ENCODE data around the gene TSPAN12.

TSPAN12 gene

DNA sequence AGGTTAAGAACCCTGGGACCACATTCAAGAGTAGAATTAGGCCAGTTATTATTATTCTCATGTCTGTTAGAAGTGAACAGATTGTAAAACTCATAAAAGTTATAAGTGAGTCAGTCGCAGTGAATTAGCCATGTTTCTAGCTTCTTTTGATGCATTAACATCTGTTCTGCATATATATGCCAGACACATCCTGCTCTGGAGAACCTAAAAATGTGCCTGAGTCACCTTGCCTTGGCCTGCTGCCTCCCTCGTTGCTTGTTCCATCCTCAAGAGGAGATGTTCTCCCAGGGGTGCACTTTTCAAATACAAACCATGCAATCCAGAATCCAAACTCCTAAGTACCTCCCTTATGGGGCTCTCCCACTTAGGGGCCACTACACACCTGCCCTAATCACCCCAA, 14.8 kb downstream of the TSPAN12 start:
- DNase-seq (ENCODE audit: low spot score) (no peak), FAIRE-seq (no peak)

DNA sequence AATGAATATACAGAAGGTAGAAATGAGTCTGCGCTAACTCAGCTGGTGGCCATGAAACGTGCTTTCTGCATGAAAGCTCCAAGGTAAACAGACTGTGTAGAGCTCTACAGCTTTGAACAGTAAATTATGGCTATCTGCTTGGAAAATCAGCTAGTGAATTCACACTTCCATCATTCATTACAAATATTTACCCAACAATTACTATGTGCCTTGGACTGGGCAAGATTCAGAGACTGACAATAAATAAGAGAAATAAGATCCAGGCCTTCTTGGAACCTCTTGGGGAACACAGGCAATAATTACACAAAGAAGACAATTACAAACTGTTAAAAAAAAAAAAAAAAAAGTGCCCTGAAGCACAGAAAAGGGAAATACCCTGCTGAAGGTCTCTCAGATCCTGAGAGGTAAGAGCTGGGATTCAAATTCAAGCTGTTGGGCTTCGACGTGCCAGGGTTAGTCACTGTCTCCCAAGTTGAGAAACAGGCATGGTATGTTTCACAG, 15.8 kb downstream of the TSPAN12 start:
- FAIRE-seq (no peak), DNase-seq (ENCODE audit: low spot score) (no peak)

DNA sequence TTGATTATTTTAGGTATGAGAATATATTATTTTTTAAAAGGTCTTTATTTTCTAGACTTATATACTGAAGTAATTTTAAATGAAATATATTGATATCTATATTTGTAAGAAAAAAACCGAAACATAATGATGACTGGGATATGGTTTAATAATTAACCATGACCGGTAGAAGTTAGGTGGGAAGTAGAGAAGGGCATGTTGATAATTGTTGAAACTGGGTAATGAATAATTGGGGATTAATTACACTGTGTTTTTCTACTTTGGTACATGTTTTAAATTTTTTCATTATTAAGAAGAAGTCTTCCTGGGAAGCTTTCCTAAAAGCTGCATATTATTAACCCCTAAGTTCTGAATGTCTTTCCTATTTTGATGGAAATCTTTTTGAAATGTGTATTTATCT, 16.3 kb downstream of the TSPAN12 start:
- FAIRE-seq, result no peak
- no peak for DNase-seq (ENCODE audit: low spot score)

DNA sequence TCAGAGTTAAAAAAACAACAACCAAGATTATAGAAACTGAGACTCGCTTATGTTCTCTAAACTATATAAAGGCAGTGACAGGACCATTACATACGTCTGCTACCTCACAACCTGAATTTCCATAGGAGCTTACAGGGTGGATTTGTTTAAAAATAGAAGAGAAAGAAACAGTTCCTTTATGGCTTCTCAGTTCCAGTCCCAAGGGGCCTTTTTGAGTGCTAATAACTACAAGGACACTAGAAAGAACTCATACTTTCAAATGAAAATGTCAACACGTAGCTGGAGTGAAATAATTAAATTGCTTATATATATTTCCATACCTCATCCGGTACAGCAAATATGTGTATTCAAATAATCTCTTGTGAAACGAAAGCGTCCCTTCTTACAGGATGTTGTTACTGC, 19.7 kb downstream of the TSPAN12 start:
- FAIRE-seq (no peak), DNase-seq (ENCODE audit: low spot score) (no peak)

DNA sequence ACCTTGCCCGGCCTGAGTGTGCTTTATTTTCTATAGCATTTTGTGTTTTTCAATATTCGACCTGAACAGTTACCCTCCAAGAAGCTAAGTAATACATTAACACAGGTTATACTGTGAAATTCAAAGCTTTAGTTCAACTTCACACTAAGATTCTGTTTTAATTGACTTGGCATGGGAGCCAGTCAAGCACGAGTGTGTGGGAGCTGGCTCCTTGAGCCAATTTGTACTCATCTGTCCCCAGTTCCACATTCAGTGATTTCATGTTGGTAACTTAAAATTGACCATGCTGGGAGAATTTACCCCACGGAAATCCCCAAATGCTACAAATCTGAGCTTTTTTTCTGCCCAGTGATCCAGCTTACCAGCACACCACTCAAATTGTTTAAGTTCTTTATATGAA, 20.3 kb downstream of the TSPAN12 start:
- FAIRE-seq, result no peak

DNA sequence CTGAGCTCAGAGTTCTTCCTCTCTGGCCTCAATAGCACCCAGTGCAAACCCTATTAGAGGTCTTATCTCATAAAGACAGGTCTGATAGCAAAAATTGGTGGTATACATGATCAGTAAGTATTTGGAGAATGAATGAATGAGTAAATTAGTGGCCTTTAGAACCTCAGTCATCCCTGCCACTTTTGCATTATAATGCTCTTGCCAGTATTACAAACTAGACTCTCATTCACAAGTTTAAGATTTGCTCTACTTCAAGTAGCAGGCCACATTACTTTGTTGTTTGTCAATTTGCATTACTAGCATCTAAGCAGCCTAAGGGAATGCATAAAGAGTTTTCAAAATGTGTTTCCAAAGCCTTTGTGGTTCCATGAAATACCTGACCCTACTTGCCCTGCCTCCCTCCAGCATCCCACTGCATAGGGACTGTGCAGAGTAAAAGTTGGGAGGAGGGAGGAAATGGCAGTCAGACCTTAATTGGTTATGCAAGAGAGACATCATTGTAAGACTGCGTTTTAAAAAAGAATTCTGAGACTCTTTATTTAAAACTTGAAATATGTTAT, 21.3 kb downstream of the TSPAN12 start:
- FAIRE-seq (no peak), DNase-seq (ENCODE audit: low spot score) (no peak)

More for the DNA sequence above, 20.3 kb downstream of the TSPAN12 start:
- DNase-seq (ENCODE audit: low spot score), result no peak

DNA sequence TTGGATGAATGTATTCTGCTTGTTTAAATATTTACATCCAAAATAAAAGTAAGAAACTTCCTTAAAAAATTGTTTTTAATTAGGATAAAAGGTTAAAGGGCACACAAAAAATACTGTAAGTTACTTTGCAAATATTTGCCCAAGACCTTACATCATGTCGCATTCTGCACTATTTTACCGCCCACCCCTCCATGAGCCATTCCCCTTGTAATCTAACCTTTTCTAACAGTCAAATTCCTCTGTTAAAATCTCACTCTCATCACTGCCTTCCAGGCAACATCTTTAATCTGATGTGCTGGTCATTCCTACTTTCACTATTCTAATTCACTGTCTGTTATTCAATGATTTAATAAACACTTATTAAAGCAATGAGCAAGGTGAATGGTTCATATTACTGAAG, 23.2 kb downstream of the TSPAN12 start:
- FAIRE-seq (no peak), DNase-seq (ENCODE audit: low spot score) (no peak)

DNA sequence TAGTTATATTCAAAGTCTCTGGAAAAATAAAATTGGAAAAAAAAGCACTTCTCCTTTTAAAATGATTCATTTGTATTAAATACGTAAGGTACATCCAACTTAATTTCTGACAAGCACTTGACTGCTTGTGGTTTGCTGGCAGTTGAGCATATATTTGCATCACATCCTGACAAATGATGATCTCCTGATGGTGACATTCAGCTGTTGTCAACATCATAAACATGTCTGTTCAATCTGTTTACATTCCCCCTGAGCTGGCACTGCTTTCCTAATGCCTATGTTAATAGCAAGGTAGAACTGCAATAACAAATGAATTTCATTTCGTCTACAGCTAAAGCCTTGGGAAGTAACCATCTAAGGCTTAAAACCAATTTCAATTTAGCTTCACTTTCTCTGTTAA, 24.4 kb downstream of the TSPAN12 start:
- FAIRE-seq (no peak), DNase-seq (ENCODE audit: low spot score) (no peak)

DNA sequence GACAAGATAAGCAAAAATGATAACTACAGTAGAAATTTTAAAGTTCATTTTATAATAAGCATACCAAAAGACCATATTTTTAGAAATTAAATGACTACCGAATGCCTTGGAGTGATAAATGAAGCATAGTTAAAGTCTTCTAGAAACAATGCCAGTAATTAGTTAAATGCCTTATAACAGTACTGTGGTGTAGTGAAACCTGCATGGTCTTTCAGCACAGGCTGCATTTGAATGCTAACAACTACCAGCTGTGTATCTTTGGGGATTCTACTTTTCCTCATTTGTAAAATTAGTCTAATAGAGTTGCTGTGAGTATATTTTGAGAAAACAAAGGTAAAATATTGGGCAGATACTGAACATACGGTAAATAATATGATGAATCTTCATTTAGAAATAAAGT, 25.1 kb downstream of the TSPAN12 start:
- no peak for DNase-seq (ENCODE audit: low spot score)
- FAIRE-seq, result no peak

DNA sequence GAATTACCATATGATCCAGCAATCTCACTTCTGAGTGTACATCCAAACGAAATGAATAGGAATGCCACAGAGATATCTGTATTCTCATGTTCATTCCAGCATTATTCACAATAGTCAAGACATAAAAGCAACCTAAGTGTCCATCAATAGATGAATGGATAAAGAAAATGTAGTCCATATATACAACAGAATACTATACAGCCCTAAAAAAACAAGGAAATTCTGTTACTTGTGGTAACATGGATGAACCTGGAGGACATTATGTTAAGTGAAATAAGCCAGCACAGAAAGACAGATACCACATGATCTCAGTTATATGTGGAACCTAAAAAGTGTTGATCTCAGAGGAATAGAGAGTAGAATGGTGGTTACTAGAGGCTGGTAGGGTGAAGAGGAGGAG, 26.7 kb downstream of the TSPAN12 start:
- no peak for FAIRE-seq
- DNase-seq (ENCODE audit: low spot score), result no peak

DNA sequence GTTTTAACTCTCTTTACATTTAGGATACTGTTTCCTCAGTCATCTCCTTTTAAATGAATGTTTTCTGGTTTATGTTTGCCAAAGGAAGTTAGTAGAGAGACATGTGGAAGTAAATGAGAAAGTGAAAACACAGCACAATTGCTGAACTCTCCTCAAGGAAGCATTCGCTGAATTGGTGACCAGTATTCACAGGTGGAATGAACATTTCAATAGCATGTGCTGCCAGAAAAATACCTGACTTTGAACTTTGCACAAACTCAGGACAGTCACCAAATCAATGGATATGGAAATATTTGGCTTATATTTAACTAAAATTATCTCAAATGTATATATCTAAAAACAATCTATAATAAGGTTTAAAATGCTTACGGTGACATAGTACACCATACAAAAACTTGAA, 28.5 kb downstream of the TSPAN12 start:
- FAIRE-seq (no peak), DNase-seq (ENCODE audit: low spot score) (no peak)

DNA sequence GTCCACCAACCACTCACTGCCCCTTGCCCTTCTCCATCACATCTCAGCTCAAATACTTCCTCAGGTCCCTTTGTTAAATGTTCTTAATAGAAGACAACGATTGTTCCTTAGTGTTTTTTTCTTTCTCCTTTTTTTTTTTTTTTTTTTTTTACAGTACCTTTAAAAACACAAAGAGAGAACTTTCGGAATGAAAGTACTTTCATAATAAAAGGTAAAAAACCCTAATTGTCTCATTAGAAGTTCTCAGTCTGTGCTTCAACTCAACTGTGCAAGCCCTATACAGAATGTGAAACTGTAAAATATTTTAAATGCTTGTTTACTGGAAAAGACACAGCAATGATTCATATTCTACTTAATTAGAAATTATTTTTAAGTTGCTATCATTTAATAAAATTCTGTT, 29.4 kb downstream of the TSPAN12 start:
- FAIRE-seq, result no peak
- DNase-seq (ENCODE audit: low spot score), result no peak

DNA sequence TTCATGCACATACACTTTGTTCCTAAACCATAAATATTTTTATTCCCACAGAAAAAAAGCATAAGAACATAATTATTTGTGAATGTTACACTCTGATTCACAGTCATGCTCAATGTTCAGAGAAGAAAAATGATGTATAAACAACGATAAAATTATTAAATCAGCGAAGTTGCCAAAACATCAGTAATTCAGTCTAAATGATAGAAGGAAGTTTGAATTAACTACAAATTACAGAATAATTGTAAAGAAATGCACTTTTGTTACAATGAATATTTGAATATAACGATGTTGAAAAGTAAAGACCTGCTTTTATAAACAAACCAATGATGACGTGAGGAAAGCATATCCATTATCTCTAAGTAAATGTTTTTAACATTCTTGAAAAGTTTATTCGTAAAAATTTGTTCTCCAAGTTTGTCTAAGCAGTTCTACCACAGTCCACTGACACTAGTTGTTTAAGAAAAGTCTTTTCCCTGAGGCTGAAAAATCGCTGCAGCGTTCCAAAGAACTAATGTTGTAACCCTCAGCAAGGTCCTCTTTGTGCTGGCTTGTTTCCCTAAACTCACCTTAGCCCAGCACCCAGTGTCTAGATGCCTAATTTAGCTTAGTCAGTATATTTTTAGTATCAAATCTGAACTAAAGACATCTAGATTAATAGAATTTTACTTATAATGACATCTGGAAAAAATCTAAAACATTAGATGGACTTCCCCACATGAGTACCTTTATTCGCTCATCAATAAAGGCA, 30.4 kb downstream of the TSPAN12 start:
- FAIRE-seq (no peak), DNase-seq (ENCODE audit: low spot score) (no peak)

DNA sequence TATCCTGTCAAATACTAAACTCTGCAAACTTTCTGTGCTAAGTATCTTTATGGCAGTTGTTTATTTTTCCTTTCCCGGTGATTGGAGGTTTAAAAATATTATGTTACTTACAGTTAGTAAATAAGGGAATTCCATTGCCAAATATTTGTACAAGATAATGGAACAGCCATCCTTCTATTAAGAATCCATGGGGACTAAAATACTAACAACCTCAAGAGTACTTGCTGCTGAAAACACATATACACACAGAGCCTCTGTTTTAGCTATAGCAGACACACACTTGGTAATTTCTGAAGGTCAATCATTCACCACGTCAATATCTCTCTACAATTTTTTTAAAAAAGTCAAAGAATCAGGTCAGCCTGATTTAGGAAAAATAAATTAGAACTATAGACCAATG, 32.4 kb downstream of the TSPAN12 start:
- no peak for FAIRE-seq
- no peak for DNase-seq (ENCODE audit: low spot score)

DNA sequence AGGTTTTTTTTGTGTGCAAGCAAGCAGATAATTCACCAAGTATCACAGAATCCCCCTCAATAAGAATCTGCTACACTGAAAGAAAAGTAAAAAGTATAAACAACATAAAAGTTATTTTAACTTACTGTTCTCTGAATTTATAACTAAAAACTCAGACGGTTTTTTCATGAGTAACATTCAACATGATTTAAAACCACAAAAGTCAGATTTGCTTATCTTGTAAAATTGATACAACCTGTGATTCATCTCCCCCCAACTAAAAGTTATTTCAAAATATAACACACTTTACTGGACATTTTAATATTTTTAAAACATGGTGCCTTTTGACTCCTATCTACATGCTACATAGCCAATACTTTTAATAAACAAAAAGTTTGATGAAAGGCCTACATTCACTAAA, 32.8 kb downstream of the TSPAN12 start:
- FAIRE-seq, result no peak
- no peak for DNase-seq (ENCODE audit: low spot score)

DNA sequence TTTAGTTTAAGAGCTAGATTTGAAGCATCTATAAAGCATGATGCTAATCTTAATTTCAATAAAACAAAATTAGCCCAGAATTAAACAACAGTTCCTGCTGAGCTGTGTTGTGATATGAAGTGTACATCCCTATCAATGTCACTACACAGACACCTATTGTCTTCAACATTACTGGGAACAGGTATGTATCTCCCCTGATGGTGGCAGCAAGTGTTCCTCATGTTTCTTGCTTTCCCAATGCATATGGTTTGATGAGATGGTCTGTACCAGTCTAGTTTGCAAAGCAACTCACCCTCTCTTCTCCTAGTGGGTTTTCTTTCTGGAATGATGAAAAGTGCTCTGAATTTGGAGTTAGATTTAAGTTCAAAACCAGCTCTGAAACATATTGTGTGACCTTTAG, 38.1 kb downstream of the TSPAN12 start:
- FAIRE-seq (no peak), DNase-seq (ENCODE audit: low spot score) (no peak)

DNA sequence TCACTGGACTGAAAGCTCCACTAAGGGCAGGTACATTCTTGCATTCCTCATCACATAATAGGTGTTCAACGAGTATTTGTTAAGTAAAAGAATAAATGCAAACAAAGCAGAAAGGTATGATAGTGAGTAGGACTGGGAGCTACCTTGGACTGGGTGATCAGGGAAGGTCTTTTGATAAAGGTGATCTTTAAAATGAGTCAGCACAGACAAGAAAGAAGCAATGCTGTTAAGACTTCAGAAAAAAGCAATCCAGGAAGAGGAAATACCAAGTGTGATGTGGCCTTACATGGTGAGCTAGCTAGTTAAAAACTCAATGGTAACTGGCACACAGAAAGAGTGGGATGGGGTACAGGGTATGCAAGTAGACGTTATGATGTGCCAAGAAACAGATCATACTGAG, 40.1 kb downstream of the TSPAN12 start:
- no peak for DNase-seq (ENCODE audit: low spot score)
- no peak for FAIRE-seq

DNA sequence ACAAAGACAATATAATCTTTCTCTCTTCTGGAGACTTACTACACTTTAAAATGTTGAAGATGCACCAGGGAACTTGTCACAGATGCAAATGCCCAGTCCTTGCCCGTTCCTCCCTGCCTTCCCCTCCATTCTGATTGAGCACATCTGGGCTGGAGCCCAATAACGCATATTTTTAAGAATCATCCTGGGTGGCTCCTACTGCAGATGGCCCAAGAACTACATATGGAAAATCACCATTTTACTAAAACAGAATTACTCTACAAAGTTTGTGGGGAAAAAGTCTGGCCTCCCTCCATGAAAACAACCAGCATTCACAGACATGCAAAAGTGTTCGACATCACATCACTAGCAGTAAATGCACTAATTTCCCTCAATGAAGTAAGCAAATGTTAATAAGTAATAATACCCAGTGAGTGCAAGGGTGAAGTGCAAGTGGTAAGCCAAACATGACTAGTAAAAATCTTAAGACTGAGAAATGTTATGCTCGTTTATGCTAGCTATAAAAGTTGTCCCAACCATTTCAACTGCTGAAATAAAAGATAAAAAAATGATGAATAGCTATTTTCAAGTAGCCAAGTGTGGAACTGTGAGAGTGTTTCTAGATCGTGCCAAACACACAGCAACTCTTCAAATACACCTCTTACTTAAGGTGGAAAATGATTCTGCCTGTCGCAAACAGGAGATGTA, 43.5 kb downstream of the TSPAN12 start:
- DNase-seq (ENCODE audit: low spot score) (no peak), FAIRE-seq (no peak)

DNA sequence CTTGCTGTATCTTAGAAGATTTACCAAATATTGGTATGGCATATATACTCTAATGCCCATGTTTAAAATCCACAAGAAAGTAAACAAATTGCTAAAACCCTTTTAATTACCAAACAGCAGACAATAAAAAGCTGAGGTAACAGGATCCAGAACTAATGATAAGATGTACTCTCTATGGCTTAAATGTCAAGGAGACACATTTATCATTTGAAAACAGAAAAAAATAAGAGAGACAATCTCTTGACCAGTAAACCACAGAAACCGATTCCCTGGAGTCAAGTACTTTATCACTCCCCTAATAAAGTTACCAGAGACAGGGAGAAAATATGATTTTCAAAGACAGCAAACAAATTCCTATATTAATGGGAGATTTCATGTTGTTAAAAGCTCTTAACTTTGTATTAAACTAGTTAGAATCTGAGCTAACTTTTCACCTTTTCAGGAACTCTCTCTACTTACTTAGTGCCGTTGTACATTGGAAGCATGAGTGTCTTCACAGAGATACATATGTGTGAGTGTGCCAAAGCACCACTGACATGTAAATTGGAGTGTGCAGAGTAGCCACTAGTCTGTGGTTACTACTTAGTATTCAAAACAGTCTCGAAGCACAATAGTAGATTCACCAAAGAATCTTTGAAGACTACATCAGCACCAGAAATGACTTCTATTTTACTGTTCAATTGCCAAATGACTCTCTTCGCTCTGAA, 44.2 kb downstream of the TSPAN12 start:
- FAIRE-seq, result no peak
- no peak for DNase-seq (ENCODE audit: low spot score)

DNA sequence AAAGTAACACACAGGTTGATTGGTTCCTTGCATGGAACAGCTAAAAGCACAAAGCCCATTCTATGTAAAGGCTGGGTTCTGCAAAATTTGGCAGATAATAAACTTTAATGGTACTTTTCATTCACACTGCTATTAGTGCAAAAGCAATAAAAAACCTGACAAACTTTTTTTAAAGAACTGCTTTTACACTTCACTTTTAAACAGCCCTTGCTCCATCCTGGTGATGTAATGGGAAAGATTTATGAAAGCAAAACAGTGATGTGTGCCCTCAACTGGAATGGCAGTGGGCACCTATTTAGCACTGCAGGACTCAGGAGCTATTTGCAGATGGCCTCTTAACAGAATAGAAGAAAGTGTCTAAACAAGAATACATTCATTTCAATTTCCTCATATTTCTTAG, 44.9 kb downstream of the TSPAN12 start:
- DNase-seq (ENCODE audit: low spot score) (no peak), FAIRE-seq (no peak)

DNA sequence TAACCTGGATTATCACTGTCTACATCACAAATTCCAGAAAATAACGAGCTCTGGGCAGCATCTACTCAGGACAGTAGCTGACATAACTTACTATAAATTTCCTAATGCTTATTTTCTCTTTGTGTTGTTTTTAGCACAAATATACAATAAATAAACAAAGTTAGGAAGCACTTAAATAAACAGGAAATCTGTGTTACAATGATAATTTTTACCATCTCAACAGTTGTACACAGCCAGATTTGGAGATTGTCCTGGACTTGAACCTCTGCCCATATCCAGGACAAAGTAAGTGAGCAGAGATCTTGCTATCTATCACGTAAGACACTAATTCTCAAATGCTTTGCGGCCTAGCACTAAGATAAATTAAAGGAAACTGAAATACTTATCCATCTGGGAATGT, 48.7 kb downstream of the TSPAN12 start:
- DNase-seq (ENCODE audit: low spot score) (no peak), FAIRE-seq (no peak)

DNA sequence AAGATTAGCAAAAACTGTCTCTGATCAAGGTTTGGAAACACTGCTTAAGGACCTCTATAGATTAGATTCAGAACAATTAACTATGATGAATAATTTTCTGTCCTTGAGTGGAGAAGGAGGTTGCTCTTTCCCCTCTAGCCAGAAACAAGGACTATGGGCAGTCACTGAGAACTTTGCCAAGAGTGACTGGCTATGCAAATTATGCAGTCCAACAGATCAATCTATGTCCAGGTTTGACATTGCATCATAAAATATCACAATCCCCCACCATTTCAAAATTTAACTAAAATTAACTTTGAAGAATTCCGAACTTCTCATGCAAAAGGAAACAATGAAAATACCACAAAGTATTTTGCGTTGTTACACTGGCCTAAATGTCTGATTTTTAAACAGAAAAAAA, 50.6 kb downstream of the TSPAN12 start:
- FAIRE-seq, result no peak
- DNase-seq (ENCODE audit: low spot score), result no peak

Measured in urothelium cell line (cell line).